Activated naive CD8-positive, alpha-beta T cell treated with anti-CD3 and anti-CD28 coated beads for 36 hours (primary cell): ENCODE results near the gene NRG3. TPM values are rescaled to one million over a fixed set of nuclear protein-coding genes. Genes with fewer than 3 reads are reported as not detected.

Experiments
- DNase-seq: peaks from one replicate; pipeline ENCODE4 v3.0.0; 2021
- H3K27ac Mint-ChIP-seq: one replicate; pipeline ENCODE4 v1.8.0; 2022; ENCODE audit warnings: mild to moderate bottlenecking, moderate library complexity, mixed read lengths
- H3K27me3 Mint-ChIP-seq: one replicate; pipeline ENCODE4 v1.8.0; 2022; ENCODE audit warnings: mild to moderate bottlenecking, mixed read lengths
- H3K36me3 Mint-ChIP-seq: one replicate; pipeline ENCODE4 v1.8.0; 2021; ENCODE audit warnings: mild to moderate bottlenecking, mixed read lengths
- H3K4me1 Mint-ChIP-seq: one replicate; pipeline ENCODE4 v1.8.0; 2021; ENCODE audit warnings: mixed read lengths
- H3K4me3 Mint-ChIP-seq: one replicate; pipeline ENCODE4 v1.8.0; 2022; ENCODE audit warnings: mild to moderate bottlenecking, moderate library complexity, mixed read lengths
- H3K9me3 Mint-ChIP-seq: one replicate; pipeline ENCODE4 v1.8.0; 2022; ENCODE audit warnings: mixed read lengths
- total RNA-seq, 2 experiments: library from RNA; stranded (reverse); gene quantifications; one replicate each; pipeline ENCODE4 v1.2.3, GENCODE V29; 2021

The NRG3 gene
- total RNA-seq, 2 experiments from 2014 or later: not detected

DNA sequence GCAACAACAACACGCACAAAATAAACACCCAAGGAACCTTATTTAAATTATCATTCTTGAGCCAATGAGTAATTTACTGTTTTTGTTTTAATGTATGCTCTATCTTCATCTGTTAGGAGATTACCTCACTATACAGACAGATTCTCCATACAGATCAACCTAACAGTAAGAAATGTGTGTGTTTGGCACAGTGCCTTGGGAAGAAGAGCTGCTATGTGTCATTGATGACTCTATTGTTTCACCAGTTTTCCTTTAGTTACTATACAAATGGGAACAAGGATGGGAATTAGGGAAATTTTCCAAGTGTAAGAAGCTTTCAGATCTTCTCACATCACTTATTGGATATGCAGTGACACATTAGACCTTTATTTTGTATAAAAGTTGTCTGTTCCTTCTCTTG lies 640.3 kb downstream of the NRG3 start:
- H3K9me3 Mint-ChIP-seq: peaks cover 3% of the 10 kb centered on the region
- no peaks in the 10 kb centered on the region for H3K36me3 Mint-ChIP-seq
- H3K27ac Mint-ChIP-seq: no peak overlapping the region
- no peak for DNase-seq
- H3K4me3 Mint-ChIP-seq: no peak overlapping the region
- H3K27me3 Mint-ChIP-seq: no peaks in the 10 kb centered on the region
- H3K4me1 Mint-ChIP-seq: no peaks in the 10 kb centered on the region

DNA sequence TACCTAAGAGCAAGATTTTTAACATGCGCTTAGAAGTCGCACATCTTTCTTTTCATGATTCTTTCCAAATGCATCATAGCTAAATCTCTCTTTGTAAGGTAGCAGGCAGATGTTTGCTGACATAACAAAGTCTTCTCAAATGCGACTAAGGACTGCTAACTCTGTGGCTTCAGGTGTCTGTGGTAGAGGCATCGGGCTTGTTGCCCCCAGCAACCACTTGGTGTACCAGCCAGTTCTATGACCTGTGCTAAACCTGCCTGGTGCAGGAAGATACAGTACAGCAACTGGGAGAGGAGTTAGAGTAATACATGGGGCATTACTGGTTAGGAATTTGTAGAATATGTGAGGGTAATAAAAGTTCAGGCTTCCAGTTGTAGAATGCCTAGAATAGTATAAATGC lies 654.1 kb downstream of the NRG3 start:
- Mint-ChIP-seq H3K4me3 (no peak overlapping the region), H3K27me3 (no peaks in the 10 kb centered on the region), H3K4me1 (no peaks in the 10 kb centered on the region), H3K27ac (no peak overlapping the region), H3K9me3 (peaks cover 6% of the 10 kb centered on the region), H3K36me3 (no peaks in the 10 kb centered on the region)
- no peak for DNase-seq

DNA sequence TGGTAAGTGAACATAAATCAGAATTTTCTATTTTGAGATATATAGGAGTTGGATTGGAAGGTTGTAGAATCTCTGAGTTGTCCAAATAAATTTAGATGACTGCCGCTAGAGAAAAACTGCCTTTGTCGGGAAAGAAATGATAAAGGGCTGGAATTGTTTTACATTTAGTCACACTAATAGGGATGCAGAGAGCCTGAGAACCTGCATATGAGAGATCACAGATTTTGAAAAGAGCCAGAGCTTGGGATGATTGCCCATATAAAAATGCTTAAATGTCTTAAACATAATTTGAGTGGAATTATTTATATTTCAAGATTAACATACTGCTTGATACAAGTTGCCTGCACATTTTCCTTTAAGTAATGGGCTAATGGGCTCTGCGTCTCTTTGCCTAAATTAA lies 660.5 kb downstream of the NRG3 start:
- Mint-ChIP-seq H3K4me3 (no peak overlapping the region), H3K36me3 (no peaks in the 10 kb centered on the region), H3K27me3 (no peaks in the 10 kb centered on the region), H3K4me1 (no peaks in the 10 kb centered on the region), H3K27ac (no peak overlapping the region), H3K9me3 (peaks cover 6% of the 10 kb centered on the region)
- DNase-seq: no peak

DNA sequence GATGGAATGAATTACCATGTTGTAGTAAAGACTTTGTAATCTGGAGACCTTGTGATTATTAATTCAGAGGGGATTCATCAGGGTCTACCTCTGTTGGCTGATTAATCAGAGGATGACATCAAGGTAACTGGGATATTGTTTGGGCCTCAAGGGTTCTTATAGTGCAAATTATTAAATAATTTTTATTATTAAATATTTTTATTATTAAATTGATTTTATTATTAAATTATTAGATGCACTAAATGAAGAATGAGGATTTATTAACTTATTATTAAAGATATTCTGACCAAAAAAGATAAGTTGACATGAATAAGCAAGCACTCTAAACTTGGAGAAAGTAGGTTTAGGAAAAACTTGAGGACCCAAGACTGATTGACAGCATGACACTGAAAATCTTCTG lies 661.7 kb downstream of the NRG3 start:
- Mint-ChIP-seq H3K4me3 (no peak overlapping the region), H3K9me3 (peaks cover 6% of the 10 kb centered on the region), H3K36me3 (no peaks in the 10 kb centered on the region), H3K27ac (no peak overlapping the region), H3K27me3 (no peaks in the 10 kb centered on the region), H3K4me1 (no peaks in the 10 kb centered on the region)
- DNase-seq: no peak

DNA sequence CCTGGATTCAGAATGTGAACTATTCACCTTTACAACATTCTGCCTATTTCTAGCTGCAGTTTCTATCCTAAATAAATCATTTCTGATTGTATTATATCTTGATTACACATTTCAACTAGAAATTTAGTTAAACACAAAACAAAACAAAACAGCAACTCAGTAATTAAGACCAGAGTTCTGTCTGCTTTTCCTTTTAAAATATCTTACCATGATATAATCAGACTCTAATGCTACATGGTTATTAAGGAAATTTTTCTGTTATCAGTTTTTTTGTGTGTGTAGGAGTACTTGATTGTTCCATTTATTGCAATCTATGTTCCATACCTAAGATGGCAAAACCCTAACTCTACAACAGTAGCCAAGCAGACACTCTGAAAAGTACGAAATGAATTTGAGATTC lies 663.3 kb downstream of the NRG3 start:
- Mint-ChIP-seq H3K36me3 (no peaks in the 10 kb centered on the region), H3K27me3 (no peaks in the 10 kb centered on the region), H3K4me3 (no peak overlapping the region), H3K27ac (no peak overlapping the region), H3K9me3 (peaks cover 6% of the 10 kb centered on the region), H3K4me1 (no peaks in the 10 kb centered on the region)
- no peak for DNase-seq

DNA sequence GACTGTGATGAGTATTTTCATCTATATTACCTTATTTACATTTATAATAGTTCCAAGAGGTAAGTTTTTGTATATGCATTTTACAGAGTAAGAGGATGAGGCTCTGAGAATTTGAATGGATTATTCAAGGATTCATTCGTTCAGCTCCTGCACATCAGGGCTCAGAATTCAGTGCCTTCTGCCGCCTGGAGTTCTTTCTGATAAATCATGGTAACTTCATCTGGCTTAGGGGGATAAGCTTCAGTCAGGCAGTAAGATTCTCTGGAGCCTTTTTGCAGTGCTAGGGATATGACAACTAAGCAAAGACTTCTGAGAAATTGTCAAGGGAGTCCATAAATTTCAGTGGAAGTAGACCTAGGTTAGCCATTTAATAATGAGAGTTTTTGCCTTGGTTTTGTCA lies 668.6 kb downstream of the NRG3 start:
- no peak overlapping the region for H3K4me3 Mint-ChIP-seq
- no peaks in the 10 kb centered on the region for H3K4me1 Mint-ChIP-seq
- no peaks in the 10 kb centered on the region for H3K27me3 Mint-ChIP-seq
- no peak for DNase-seq
- peaks cover 10% of the 10 kb centered on the region for H3K9me3 Mint-ChIP-seq
- H3K27ac Mint-ChIP-seq: no peak overlapping the region
- no peaks in the 10 kb centered on the region for H3K36me3 Mint-ChIP-seq

DNA sequence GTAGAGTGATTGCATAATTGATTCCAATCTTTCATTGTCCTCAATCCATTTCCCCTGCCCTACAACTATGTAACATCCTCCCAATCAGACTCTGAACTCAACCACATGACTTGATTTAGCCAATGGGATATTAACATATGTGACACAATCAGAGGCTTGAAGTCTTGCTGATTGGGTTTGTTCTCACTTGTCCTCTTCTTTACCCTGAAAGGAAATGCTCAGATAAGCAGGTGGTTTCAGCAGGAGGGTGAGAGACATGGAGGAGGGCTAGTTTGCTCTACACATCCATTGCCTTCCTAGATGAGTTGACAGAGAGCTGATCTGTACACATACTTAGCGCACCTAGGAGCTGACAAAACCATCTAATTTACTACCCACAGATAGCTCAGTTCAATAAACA lies 669.4 kb downstream of the NRG3 start:
- Mint-ChIP-seq H3K27me3 (no peaks in the 10 kb centered on the region), H3K36me3 (no peaks in the 10 kb centered on the region), H3K4me1 (no peaks in the 10 kb centered on the region), H3K4me3 (no peak overlapping the region), H3K27ac (no peak overlapping the region), H3K9me3 (peaks cover 10% of the 10 kb centered on the region)
- DNase-seq: no peak

DNA sequence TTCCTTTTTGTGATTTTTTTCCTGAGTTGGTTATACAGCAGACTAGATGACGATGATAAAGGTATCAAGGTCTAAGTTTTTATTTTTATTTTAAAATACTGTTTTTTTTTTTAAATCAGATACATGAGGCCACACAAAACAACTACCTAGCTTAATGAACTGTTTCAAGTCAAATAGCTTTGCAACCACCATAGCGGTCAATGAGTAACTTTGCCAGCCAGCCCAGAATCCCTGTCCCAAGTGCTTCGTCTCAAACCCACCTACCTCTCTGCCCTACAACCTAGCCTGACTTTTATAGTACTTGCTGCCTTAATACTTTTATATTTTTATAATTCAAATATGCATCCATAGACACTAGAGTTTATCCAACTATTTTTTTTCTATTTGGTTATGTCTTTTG lies 676.5 kb downstream of the NRG3 start:
- Mint-ChIP-seq H3K27ac (no peak overlapping the region), H3K4me3 (no peak overlapping the region), H3K36me3 (no peaks in the 10 kb centered on the region), H3K9me3 (peaks cover 4% of the 10 kb centered on the region), H3K4me1 (no peaks in the 10 kb centered on the region), H3K27me3 (no peaks in the 10 kb centered on the region)
- no peak for DNase-seq

DNA sequence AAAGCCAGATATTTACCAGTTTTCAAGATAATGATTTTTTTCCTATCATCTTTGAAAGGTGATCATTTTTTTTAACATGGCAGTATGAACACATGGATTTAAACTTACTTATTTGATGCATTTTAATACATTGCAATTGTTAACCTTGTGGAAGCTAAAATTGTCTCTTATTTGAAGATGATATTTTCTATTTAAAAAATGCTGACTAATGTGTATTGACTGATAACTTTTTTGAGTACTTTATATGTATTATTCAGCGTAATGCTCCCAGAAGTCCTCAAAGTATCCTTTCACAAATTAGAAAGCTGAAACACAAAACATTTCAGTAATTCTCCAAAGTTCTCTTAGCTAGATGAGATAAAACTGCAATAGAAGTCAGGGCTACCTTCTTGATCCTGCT lies 677.3 kb downstream of the NRG3 start:
- Mint-ChIP-seq H3K27me3 (no peaks in the 10 kb centered on the region), H3K27ac (no peak overlapping the region), H3K4me1 (no peaks in the 10 kb centered on the region), H3K4me3 (no peak overlapping the region), H3K9me3 (peaks cover 4% of the 10 kb centered on the region), H3K36me3 (no peaks in the 10 kb centered on the region)
- no peak for DNase-seq

DNA sequence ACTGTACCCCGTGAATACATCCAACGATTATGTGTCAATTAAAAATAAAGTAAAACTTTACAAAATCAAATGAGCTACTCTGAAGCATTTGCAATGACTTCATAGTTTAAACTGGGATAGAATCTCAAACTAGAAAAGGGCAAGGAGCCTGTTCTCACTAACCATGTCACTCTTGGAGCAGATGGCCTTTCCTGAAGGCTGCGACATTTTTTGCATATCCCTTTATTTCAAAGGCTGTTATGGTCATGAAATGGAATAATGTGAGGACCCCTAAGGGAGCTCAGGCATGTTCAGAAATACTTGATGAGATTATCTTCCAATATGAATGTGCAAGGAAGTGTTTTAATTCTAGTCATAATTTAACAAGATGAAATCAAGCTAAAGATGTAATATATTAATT lies 679.4 kb downstream of the NRG3 start:
- no peaks in the 10 kb centered on the region for H3K27me3 Mint-ChIP-seq
- no peak overlapping the region for H3K4me3 Mint-ChIP-seq
- H3K27ac Mint-ChIP-seq: no peak overlapping the region
- H3K36me3 Mint-ChIP-seq: no peaks in the 10 kb centered on the region
- H3K9me3 Mint-ChIP-seq: peaks cover 4% of the 10 kb centered on the region
- no peak for DNase-seq
- H3K4me1 Mint-ChIP-seq: no peaks in the 10 kb centered on the region

DNA sequence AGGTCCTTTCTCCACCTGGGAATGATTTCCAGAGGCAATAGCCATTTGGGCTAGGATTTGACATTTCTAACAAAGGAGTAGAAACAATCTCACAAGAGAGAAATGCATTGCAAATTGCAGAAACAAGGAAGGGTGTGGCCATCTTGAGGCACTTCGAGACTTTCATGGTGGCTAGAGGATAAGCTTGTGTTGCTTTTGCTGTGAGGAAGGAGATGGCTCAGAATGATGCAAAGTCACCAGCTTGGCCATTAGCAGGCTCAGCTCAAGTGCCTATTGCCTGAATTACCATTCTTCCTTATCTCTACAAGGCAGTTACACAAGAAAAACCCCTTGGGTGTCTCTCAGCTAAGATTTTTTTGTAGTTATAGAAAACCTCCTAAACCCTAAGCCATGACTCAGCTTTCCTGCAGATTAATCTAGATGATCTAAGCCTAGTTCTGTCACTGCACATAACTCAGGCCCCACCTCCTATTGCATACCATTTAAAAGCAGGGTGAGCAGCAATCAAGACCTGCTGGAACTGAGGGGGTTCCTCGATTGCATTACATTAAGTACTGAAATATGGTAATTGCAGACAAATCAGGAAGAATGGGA lies 683.1 kb downstream of the NRG3 start:
- H3K9me3 Mint-ChIP-seq: peaks cover 3% of the 10 kb centered on the region
- no peaks in the 10 kb centered on the region for H3K4me1 Mint-ChIP-seq
- H3K27ac Mint-ChIP-seq: no peak overlapping the region
- H3K27me3 Mint-ChIP-seq: no peaks in the 10 kb centered on the region
- DNase-seq: no peak
- H3K4me3 Mint-ChIP-seq: no peak overlapping the region
- H3K36me3 Mint-ChIP-seq: no peaks in the 10 kb centered on the region

DNA sequence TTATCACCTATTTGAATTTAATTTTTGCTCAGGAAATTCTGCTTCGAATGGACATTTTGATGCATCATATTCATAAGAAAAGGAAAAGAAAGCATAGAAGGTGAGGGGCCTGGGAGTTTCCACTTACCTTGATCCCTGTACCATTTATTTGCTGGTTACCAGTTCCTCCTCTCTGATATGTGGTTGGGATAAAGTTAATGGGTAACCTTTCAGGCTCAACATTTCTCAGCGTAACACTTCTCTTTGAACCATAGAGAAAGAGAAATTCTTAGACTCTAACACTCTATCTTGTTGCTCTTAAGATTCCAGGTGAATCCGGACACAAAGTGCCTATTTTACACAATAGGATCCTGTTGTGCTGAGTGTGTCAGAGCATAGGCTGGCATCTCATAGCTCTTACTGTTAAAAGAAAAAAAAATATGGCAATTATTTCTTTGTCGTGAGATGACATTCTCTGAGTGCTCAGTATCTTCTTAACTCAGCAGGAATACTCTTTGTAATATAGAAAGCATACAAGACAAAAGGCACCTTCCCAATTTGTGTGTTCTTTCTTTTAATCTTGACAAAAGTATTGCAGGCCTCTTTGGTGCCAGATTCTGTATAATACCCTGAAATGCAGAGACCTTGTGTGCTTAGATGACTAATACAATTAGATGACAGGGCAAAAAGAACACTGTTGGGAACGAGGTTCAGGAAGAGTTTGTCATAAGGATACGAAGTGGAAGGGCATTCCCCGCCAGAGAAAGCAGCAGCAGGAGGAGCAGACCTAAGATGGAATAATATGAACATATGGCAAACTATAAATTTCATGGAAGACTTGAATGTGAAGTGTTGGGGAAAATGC lies 689.6 kb downstream of the NRG3 start:
- Mint-ChIP-seq H3K36me3 (no peaks in the 10 kb centered on the region), H3K27ac (no peak overlapping the region), H3K27me3 (no peaks in the 10 kb centered on the region), H3K4me3 (no peak overlapping the region), H3K9me3 (peaks cover under 1% of the 10 kb centered on the region), H3K4me1 (no peaks in the 10 kb centered on the region)
- no peak for DNase-seq

DNA sequence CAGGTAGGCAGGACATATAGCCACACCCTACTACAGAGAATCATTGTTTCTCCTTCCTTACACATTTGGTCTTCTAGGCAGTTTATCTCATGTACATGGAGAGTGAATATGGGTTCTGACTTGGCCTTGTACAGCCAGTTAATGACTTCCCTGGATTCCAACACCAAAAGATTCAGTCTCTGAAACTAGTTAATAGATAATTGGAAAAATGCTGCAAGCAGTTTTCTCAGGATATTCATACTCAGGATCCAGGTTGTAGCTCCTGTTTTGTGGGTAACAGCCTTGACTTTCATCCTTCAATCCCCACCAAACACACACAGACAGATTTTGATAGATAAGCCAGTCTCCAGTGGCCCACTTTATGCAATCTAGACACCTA lies 690.2 kb downstream of the NRG3 start:
- Mint-ChIP-seq H3K9me3 (peaks cover 2% of the 10 kb centered on the region), H3K4me3 (no peak overlapping the region), H3K36me3 (no peaks in the 10 kb centered on the region), H3K4me1 (no peaks in the 10 kb centered on the region), H3K27ac (no peak overlapping the region), H3K27me3 (no peaks in the 10 kb centered on the region)
- DNase-seq: no peak

DNA sequence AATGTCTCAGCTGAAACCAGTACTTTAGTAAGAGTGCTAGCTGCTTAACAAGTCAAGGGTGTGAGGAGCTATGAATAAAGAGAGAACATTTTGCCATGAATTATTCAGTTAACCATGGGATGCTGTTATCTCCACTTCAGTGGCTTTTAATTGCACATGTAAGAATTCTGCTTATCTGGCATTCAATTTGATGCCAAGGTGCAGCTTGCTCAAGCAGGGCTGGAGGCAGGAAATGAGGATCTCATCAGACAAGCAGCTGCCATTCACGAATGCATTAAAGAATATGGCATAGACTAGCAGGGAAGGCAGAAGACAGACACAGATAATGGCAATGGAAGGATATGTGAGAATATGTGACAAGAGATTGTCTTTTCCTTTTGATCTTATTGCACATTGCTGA lies 697.8 kb downstream of the NRG3 start:
- Mint-ChIP-seq H3K9me3 (peaks cover 2% of the 10 kb centered on the region), H3K27me3 (no peaks in the 10 kb centered on the region), H3K4me3 (no peak overlapping the region), H3K4me1 (no peaks in the 10 kb centered on the region), H3K36me3 (no peaks in the 10 kb centered on the region), H3K27ac (no peak overlapping the region)
- DNase-seq: no peak

DNA sequence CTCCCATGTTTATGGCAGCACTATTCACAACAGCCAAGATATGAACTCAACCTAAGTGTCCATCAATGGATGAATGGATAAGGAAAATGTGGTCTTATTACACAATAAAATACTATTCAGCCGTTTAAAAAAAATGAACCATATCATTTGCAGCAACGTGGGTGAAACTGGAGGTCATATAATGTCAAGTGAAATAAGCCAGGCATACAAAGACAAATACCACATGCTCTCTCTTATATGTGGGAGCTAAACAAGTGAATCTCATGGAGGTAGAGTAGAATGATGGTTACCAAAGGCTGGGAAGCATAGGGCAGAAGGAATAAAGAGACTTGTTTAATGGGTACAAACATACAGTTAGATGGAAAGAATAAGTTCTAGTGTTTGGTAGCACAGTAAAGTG lies 699.1 kb downstream of the NRG3 start:
- peaks cover 2% of the 10 kb centered on the region for H3K9me3 Mint-ChIP-seq
- H3K4me3 Mint-ChIP-seq: no peak overlapping the region
- H3K27ac Mint-ChIP-seq: no peak overlapping the region
- H3K36me3 Mint-ChIP-seq: no peaks in the 10 kb centered on the region
- H3K27me3 Mint-ChIP-seq: no peaks in the 10 kb centered on the region
- DNase-seq: no peak
- H3K4me1 Mint-ChIP-seq: no peaks in the 10 kb centered on the region

DNA sequence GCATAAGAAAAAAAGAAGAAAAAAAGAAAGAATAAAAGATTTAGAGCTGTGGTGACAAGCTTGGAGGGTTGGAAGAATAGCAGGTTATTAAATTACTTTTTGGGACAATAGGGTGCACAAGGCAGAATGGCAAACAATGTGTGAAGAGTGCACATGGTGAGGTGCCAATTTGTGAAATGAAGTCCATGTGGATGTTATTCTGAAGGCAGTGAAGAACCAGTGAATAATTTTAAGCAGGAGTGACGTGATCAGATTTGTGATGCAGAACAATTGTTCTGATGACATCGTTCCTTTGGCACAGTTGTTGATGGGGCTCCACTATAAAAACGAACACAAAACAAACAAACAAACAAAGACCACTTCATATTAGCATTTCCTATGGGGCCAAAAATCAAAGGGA lies 700.3 kb downstream of the NRG3 start:
- H3K27ac Mint-ChIP-seq: no peak overlapping the region
- H3K9me3 Mint-ChIP-seq: no peaks in the 10 kb centered on the region
- no peaks in the 10 kb centered on the region for H3K27me3 Mint-ChIP-seq
- no peaks in the 10 kb centered on the region for H3K36me3 Mint-ChIP-seq
- H3K4me1 Mint-ChIP-seq: no peaks in the 10 kb centered on the region
- H3K4me3 Mint-ChIP-seq: no peak overlapping the region
- no peak for DNase-seq
